ENCODE data around the gene GSTO1.

Gene GSTO1

GRCh38 chr10:104300736-104301292 is 46.1 kb downstream of the GSTO1 start:
- peak overlapping the region; percentile 38 for H3K4me3 ChIP-seq (ENCODE audit: low read depth, low read length)
- no peak for TF ChIP-seq CTCF (IDR thresholded peaks at IDR 0.05; ENCODE audit: low read depth, low read length)

DNA sequence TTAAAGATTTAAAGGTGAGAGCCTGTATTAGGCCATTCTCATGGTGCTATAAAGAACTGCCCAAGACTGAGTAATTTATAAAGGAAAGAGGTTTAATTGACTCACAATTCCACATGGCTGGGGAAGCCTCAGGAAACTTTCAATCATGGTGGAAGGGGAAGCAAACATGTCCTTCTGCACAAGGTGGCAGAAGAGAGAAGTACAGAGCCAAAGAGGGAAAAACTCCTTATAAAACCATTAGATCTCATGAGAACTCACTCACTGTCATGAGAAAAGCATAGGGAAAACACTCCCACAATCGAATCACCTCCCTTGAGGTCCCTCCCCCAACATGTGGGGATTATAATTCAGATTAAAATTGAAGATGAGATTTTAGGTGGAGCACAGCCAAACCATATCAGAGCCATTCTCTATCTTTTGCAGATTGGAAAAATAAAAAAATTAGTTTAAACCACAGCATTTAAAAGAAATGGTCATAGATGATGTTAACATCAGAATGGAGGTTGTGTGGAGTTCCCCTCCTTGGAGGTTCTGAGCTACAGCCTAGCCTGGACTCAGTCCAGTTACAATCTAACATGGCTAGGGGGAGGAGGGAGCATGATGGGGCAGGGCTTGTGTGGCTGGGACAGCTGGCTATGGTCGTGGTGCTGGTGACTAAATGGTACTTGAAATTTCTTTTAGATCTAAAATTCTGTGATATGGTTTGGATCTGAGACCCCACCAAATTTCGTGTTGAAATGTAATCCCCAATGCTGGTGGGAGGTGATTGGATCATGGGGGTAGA is 47.4 kb downstream of the GSTO1 start:
- no peak overlapping the region for H3K4me3 ChIP-seq (ENCODE audit: low read depth, low read length)
- no peak for TF ChIP-seq CTCF (IDR thresholded peaks at IDR 0.05; ENCODE audit: low read depth, low read length)

- TF ChIP-seq CTCF (IDR thresholded peaks at IDR 0.05; ENCODE audit: low read depth, low read length), result no peak
- H3K4me3 ChIP-seq (ENCODE audit: low read depth, low read length), result no peak overlapping the region
These were observed 49.1 kb downstream of the GSTO1 start for GRCh38 chr10:104303594-104304355.

DNA sequence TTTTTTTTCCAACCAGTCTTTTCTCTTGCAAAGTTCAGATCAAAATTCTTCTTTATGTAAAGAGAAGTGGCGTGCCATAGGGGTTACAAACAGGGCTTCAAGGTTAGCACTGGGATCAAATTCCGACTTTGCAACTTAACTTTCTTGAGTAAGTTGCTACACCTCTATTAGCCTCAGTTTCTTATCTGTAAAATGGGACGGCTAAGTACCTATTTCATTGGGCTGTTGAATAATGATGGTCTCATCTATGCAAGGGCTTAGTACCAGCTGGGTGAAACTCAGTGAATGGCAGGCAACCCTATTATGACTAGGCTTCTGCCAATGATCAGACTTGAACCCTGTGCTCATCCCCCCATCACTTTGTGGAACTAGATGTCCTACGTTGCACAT is 49.7 kb downstream of the GSTO1 start:
- TF ChIP-seq CTCF (IDR thresholded peaks at IDR 0.05; ENCODE audit: low read depth, low read length), result no peak
- no peak overlapping the region for H3K4me3 ChIP-seq (ENCODE audit: low read depth, low read length)

- no peak for TF ChIP-seq CTCF (IDR thresholded peaks at IDR 0.05; ENCODE audit: low read depth, low read length)
- no peak overlapping the region for H3K4me3 ChIP-seq (ENCODE audit: low read depth, low read length)
These were observed 50.2 kb downstream of the GSTO1 start for GRCh38 chr10:104304927-104305326.

DNA sequence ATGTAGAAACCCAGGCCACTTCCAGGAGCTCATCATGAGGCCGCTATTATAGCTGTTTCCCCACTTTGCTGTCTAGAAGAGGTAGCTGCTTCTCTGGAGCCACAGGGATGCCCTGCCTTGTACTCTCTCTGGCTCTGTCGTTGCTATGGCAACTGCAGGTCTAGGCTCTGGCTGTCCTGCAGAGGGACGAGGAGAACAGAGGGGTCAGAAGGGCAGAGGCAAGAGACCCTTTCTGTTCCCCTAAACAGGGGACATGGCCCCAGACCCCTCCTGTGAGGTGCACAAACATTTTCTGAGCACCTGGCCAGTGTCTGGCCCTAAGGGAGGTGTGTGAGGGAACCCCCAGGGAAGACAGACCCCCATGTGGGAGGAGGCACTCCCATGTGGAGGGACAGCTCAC is 52.2 kb downstream of the GSTO1 start:
- no peak overlapping the region for H3K4me3 ChIP-seq (ENCODE audit: low read depth, low read length)
- TF ChIP-seq CTCF (IDR thresholded peaks at IDR 0.05; ENCODE audit: low read depth, low read length), result no peak
